IPS DF 6.9 (cell line): Measurements from ENCODE around the gene PRSS1.

Experiments
- DNase-seq: peaks from one replicate; pipeline ENCODE4 v3.0.0-alpha.2; 2013; ENCODE audit warnings: low read depth, low spot score
- H3K27ac ChIP-seq: one replicate; pipeline ENCODE4 v1.5.1; 2013; ENCODE audit warnings: low read length, control low read depth
- H3K27me3 ChIP-seq: 2 replicates; pipeline ENCODE4 v1.6.1; 2013; ENCODE audit warnings: mild to moderate bottlenecking, low read length; ENCODE audit not compliant: control insufficient read depth, insufficient read depth
- H3K36me3 ChIP-seq: 2 replicates; pipeline ENCODE4 v1.6.1; 2013; ENCODE audit warnings: low read length; ENCODE audit not compliant: control insufficient read depth, insufficient read depth
- H3K4me1 ChIP-seq: 2 replicates; pipeline ENCODE4 v1.6.1; 2013; ENCODE audit warnings: low read length; ENCODE audit not compliant: control insufficient read depth, insufficient read depth
- H3K4me3 ChIP-seq: 2 replicates; pipeline ENCODE4 v1.5.1; 2013; ENCODE audit warnings: mild to moderate bottlenecking, low read length
- H3K9me3 ChIP-seq: 2 replicates; pipeline ENCODE4 v1.6.1; 2013; ENCODE audit warnings: low read length, inconsistent platforms; ENCODE audit not compliant: control insufficient read depth, insufficient read depth
- WGBS: extraction: QIAGEN DNeasy Blood & Tissue Kit; methylation state at CpG from one replicate; pipeline ENCODE4 v1.1.7; 2013; ENCODE audit warnings: mixed read lengths, missing lambda C conversion rate; ENCODE audit not compliant: insufficient read length, insufficient coverage; 5-methylcytosine and 5-hydroxymethylcytosine counted together

Gene PRSS1

DNA sequence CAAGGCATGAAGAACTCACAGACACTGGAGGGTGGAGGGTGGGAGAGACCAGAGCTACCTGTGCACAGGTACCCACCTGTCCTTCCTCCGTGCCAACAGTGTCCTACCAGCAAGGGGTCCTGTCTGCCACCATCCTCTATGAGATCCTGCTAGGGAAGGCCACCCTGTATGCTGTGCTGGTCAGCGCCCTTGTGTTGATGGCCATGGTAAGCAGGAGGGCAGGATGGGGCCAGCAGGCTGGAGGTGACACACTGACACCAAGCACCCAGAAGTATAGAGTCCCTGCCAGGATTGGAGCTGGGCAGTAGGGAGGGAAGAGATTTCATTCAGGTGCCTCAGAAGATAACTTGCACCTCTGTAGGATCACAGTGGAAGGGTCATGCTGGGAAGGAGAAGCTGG, 43.3 kb downstream of the PRSS1 start:
- Histone ChIP-seq H3K27ac (no peak overlapping the region), H3K9me3 (no peaks in the 10 kb centered on the region), H3K4me1 (peaks cover 4% of the 10 kb centered on the region; the same call in 1 of the 2 replicates), H3K4me3 (no peak overlapping the region), H3K36me3 (no peaks in the 10 kb centered on the region), H3K27me3 (peaks cover 6% of the 10 kb centered on the region; the same call in 1 of the 2 replicates)
- no peak for DNase-seq
- WGBS = no CpG with 5 or more reads among the region's 2 CpGs

DNA sequence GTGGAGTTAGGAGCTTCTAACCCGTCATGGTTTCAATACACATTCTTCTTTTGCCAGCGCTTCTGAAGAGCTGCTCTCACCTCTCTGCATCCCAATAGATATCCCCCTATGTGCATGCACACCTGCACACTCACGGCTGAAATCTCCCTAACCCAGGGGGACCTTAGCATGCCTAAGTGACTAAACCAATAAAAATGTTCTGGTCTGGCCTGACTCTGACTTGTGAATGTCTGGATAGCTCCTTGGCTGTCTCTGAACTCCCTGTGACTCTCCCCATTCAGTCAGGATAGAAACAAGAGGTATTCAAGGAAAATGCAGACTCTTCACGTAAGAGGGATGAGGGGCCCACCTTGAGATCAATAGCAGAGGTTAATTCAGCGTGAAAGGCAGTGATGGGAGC, 43.9 kb downstream of the PRSS1 start:
- no peak overlapping the region for H3K27ac ChIP-seq
- no peak overlapping the region for H3K4me3 ChIP-seq
- no peak for DNase-seq
- H3K27me3 ChIP-seq = peaks cover 12% of the 10 kb centered on the region; the same call in 1 of the 2 replicates
- H3K9me3 ChIP-seq = no peaks in the 10 kb centered on the region
- H3K36me3 ChIP-seq = no peaks in the 10 kb centered on the region
- no CpG with 5 or more reads among the region's 5 CpGs for WGBS
- H3K4me1 ChIP-seq = peaks cover 4% of the 10 kb centered on the region; the same call in 1 of the 2 replicates

DNA sequence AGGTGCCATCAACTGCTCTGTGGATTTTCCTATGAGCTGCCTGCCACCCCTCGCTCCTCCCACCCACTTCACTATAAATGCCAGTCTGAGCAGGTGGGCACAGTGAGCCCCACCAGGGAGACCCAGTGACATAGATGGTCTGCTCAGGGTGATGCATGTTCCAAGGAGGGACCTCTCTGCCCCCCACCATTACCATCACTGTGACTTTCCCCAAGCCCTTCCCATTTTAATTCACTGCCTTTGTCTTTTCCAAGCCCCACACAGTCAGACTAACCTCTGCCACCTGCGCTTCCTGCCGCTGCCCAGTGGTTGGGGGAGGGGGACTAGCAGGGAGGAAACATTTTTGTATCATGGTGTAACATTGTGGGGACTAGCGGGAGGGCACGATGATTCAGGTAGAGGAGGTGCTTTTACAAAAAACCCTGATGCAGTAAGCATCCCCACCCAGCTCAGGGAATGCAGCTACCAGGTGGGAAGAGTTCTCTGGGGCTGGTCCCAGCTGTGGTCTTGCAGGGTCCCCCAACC, 46.1 kb downstream of the PRSS1 start:
- no peak for DNase-seq
- H3K27ac ChIP-seq = no peak overlapping the region
- H3K9me3 ChIP-seq = no peaks in the 10 kb centered on the region
- peaks cover 21% of the 10 kb centered on the region; the same call in 1 of the 2 replicates for H3K27me3 ChIP-seq
- H3K4me1 ChIP-seq = peaks cover 4% of the 10 kb centered on the region; the same call in 1 of the 2 replicates
- H3K36me3 ChIP-seq = no peaks in the 10 kb centered on the region
- WGBS = no CpG with 5 or more reads among the region's 5 CpGs
- H3K4me3 ChIP-seq = no peak overlapping the region

DNA sequence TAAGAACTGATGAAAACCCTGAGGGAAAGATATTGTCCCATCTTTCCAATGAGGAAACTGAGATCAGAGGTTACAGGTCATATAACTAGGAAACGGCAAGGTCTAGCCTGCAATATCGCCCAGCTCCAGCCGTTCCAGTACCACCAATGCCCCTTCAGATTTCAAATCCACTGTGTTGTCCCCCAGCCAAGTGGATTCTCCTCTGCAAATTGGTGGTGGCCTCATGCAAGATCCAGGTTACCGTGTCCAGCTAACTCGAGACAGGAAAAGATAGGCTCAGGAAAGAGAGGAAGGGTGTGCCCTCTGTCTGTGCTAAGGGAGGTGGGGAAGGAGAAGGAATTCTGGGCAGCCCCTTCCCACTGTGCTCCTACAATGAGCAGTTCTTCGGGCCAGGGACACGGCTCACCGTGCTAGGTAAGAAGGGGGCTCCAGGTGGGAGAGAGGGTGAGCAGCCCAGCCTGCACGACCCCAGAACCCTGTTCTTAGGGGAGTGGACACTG, 46.8 kb downstream of the PRSS1 start:
- Histone ChIP-seq H3K27me3 (peaks cover 21% of the 10 kb centered on the region; the same call in 1 of the 2 replicates), H3K36me3 (no peaks in the 10 kb centered on the region), H3K9me3 (no peaks in the 10 kb centered on the region), H3K4me3 (peak overlapping the region; percentile 64; the same call in 1 of the 2 replicates), H3K4me1 (peaks cover 4% of the 10 kb centered on the region; the same call in 1 of the 2 replicates), H3K27ac (no peak overlapping the region)
- DNase-seq = no peak
- WGBS = no CpG with 5 or more reads among the region's 9 CpGs

DNA sequence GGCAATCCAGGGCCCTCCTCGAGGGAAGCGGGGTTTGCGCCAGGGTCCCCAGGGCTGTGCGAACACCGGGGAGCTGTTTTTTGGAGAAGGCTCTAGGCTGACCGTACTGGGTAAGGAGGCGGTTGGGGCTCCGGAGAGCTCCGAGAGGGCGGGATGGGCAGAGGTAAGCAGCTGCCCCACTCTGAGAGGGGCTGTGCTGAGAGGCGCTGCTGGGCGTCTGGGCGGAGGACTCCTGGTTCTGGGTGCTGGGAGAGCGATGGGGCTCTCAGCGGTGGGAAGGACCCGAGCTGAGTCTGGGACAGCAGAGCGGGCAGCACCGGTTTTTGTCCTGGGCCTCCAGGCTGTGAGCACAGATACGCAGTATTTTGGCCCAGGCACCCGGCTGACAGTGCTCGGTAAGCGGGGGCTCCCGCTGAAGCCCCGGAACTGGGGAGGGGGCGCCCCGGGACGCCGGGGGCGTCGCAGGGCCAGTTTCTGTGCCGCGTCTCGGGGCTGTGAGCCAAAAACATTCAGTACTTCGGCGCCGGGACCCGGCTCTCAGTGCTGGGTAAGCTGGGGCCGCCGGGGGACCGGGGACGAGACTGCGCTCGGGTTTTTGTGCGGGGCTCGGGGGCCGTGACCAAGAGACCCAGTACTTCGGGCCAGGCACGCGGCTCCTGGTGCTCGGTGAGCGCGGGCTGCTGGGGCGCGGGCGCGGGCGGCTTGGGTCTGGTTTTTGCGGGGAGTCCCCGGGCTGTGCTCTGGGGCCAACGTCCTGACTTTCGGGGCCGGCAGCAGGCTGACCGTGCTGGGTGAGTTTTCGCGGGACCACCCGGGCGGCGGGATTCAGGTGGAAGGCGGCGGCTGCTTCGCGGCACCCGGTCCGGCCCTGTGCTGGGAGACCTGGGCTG, 47.5 kb downstream of the PRSS1 start:
- Histone ChIP-seq H3K27me3 (peaks cover 21% of the 10 kb centered on the region; the same call in 1 of the 2 replicates), H3K27ac (no peak overlapping the region), H3K4me1 (peaks cover 4% of the 10 kb centered on the region; the same call in 1 of the 2 replicates), H3K9me3 (no peaks in the 10 kb centered on the region), H3K36me3 (no peaks in the 10 kb centered on the region), H3K4me3 (peak overlapping the region; percentile 64)
- no peak for DNase-seq
- no CpG with 5 or more reads among the region's 74 CpGs for WGBS

DNA sequence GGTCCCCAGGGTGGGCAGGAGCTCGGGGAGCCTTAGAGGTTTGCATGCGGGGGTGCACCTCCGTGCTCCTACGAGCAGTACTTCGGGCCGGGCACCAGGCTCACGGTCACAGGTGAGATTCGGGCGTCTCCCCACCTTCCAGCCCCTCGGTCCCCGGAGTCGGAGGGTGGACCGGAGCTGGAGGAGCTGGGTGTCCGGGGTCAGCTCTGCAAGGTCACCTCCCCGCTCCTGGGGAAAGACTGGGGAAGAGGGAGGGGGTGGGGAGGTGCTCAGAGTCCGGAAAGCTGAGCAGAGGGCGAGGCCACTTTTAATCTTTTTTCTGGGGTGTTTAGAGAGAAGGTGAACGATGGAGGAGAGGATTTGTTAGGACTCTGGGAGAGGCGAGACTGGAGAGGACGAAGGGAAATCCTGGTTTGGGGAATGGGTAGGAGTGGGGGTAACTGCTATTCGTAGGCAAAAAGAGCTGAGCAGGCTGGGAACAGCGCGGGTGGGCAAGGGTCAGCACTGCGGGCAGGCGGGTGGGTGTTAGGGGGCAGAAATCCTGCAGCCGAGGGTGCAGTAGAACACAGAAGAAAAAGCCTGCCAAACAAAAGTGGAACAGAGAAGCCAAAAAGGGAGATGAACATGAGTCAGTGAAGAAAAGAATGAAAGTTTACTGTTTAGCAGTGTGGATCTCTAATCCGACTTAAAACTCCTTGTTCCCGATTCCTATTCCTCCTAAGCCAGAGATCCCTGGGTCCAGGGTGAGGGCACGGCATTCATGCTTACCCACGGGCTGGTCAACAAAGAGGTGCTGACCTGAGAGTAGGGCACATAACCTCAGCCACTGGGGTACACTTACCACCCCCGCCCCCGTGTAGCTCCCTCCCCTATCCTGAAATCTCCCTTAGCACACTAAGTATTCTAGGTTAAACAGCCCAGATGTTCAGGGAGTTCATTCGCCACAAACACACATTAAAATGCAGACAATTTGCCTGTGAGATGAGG, 48.4 kb downstream of the PRSS1 start:
- no peaks in the 10 kb centered on the region for H3K36me3 ChIP-seq
- H3K27me3 ChIP-seq = peaks cover 21% of the 10 kb centered on the region; the same call in 1 of the 2 replicates
- H3K27ac ChIP-seq = no peak overlapping the region
- peaks cover 4% of the 10 kb centered on the region; the same call in 1 of the 2 replicates for H3K4me1 ChIP-seq
- no CpG with 5 or more reads among the region's 33 CpGs for WGBS
- peak overlapping the region; percentile 64; the same call in 1 of the 2 replicates for H3K4me3 ChIP-seq
- no peaks in the 10 kb centered on the region for H3K9me3 ChIP-seq
- no peak for DNase-seq

DNA sequence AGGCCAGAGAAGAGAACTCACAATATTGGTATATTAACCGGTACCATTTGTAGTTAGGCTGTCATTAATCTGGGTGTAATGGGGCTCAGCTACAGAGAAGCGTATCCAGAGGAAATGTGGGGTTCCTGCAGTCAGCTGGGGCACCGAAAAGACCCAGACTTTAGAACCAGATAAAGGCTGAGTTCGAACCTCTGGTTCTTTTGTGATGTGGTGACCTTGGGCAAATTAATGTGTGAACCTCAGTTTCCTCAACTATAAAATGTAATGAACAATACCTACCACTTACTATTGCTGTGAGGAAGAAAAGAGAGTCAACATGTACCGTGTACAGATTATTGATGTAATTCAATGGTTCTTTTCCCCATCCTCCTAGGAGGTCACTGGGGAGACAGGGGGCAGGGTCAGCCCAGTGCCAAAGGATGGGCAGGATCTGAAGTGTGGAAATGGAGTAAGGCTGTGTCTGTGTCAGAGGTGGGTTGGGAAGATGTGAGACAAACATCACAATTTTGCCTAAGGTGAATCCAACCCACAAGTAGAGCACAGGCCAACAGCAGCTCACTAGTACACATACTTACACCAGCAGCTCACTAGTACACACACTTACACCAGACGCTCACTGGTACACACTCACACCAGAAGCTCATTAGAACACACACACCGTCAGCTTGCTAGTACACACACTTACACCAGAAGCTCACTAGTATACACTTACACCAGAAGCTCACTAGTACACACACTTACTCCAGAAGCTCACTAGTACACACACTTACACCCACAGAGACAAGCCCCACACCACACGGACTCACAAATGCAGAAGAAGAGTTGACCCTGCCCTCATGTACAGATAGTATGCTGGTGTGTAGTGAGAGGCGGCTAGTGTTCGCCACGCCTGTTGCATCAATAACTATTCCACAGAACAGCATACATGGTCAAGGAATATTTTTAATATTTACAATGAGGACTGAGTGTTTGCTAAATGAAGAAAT, 49.5 kb downstream of the PRSS1 start:
- H3K4me3 ChIP-seq = no peak overlapping the region
- H3K36me3 ChIP-seq = no peaks in the 10 kb centered on the region
- H3K27me3 ChIP-seq = peaks cover 21% of the 10 kb centered on the region; the same call in 1 of the 2 replicates

DNA sequence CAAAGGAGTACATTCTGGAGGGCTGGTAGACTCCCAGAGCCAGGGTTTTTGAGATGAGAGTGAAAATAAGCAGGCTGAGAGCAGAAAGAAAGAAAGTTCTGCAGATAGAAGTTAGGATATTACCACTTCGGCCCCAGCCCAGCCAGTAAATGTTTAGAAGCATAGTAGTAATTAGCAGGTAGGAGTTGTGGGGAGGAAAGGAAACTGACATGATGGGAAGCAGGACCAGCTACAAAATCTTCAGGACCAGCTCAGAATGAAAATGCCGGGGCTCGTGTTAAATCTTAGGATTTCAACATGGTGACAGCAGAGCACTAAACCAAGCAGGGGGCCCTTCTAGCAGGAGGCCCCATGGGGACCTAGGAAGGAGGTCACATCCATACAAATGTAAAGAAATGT, 50.2 kb downstream of the PRSS1 start:
- Histone ChIP-seq H3K36me3 (no peaks in the 10 kb centered on the region), H3K4me3 (no peak overlapping the region), H3K27ac (no peak overlapping the region), H3K4me1 (peaks cover 5% of the 10 kb centered on the region; the same call in 1 of the 2 replicates), H3K27me3 (peaks cover 21% of the 10 kb centered on the region; the same call in 1 of the 2 replicates), H3K9me3 (no peaks in the 10 kb centered on the region)
- WGBS = no CpG with 5 or more reads among the region's 3 CpGs
- no peak for DNase-seq

More for the DNA sequence above, 49.5 kb downstream of the PRSS1 start:
- no peaks in the 10 kb centered on the region for H3K9me3 ChIP-seq
- no peak overlapping the region for H3K27ac ChIP-seq
- WGBS = no CpG with 5 or more reads among the region's 11 CpGs
- no peak for DNase-seq
- H3K4me1 ChIP-seq = peaks cover 4% of the 10 kb centered on the region; the same call in 1 of the 2 replicates

DNA sequence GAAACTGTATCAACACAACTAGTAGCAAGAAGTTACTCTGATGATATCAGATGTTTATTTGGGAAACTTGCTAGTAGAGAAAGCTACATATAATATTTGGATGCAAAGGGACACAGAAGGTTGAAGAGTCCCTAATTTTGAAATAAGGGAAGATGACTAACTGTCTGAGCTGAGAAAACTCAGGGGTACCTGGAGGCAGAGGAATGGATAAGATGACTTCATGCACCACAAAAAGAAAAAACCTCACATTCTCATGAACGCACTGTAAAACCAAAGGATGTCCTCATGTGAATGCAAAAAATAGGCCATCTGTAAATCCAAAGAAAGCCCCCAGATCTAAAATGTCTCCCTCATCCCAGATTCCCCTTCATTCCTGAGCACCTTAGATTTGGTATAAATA, 50.8 kb downstream of the PRSS1 start:
- H3K4me1 ChIP-seq = peaks cover 3% of the 10 kb centered on the region; the same call in 1 of the 2 replicates
- WGBS = no CpG with 5 or more reads among the region's 1 CpG
- no peaks in the 10 kb centered on the region for H3K9me3 ChIP-seq
- peaks cover 21% of the 10 kb centered on the region; the same call in 1 of the 2 replicates for H3K27me3 ChIP-seq
- H3K27ac ChIP-seq = no peak overlapping the region
- DNase-seq = no peak
- no peak overlapping the region for H3K4me3 ChIP-seq
- H3K36me3 ChIP-seq = no peaks in the 10 kb centered on the region
